IPS-15b (cell line): Measurements from ENCODE around the gene YWHAG.
"Not testable (repeated sequence)": the region's sequence is repeated elsewhere in the genome, so short reads cannot be mapped to it uniquely, and the experiment has no call there.

ENCODE experiments used
- H3K27me3 ChIP-seq: one replicate; pipeline ENCODE4 v1.6.1; 2013; ENCODE audit warnings: low read length; ENCODE audit not compliant: control insufficient read depth, insufficient read depth
- H3K36me3 ChIP-seq: one replicate; pipeline ENCODE4 v1.6.1; 2013; ENCODE audit warnings: low read length; ENCODE audit not compliant: control insufficient read depth, insufficient read depth
- H3K4me1 ChIP-seq: one replicate; pipeline ENCODE4 v1.6.1; 2013; ENCODE audit warnings: mild to moderate bottlenecking, low read length; ENCODE audit not compliant: control insufficient read depth, insufficient read depth
- H3K4me3 ChIP-seq: one replicate; pipeline ENCODE4 v1.5.1; 2013; ENCODE audit warnings: low read depth, low read length
- H3K9ac ChIP-seq: one replicate; pipeline ENCODE4 v1.6.1; 2013; ENCODE audit warnings: low read depth, mild to moderate bottlenecking, low read length
- H3K9me3 ChIP-seq: one replicate; pipeline ENCODE4 v1.6.1; 2013; ENCODE audit warnings: mild to moderate bottlenecking, low read length; ENCODE audit not compliant: control insufficient read depth, insufficient read depth

The YWHAG gene

DNA sequence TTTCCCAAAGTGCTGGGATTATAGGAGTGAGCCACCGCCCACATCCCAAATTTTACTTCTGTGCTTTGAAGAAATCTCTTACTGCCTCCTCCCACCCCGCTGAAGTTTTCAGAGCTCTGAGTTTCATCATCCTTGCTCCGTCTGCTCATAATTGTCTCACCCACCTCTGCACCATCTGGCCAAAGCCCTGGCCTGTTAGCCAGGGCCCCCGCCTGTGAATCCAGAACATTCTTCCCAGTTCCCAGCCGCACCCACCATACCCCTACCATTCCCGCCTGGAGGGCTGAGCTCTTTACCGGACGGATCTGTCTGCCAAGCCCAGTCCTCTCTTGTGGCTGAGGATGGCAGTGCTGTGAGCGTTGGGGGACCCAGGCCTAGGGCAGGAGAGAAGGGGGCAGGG, 36.2 kb upstream of the YWHAG start:
- Histone ChIP-seq H3K36me3 (no peaks in the 10 kb centered on the region), H3K9ac (no peak overlapping the region), H3K27me3 (peaks cover 5% of the 10 kb centered on the region), H3K4me3 (no peak overlapping the region), H3K4me1 (peaks cover 10% of the 10 kb centered on the region), H3K9me3 (no peaks in the 10 kb centered on the region)

DNA sequence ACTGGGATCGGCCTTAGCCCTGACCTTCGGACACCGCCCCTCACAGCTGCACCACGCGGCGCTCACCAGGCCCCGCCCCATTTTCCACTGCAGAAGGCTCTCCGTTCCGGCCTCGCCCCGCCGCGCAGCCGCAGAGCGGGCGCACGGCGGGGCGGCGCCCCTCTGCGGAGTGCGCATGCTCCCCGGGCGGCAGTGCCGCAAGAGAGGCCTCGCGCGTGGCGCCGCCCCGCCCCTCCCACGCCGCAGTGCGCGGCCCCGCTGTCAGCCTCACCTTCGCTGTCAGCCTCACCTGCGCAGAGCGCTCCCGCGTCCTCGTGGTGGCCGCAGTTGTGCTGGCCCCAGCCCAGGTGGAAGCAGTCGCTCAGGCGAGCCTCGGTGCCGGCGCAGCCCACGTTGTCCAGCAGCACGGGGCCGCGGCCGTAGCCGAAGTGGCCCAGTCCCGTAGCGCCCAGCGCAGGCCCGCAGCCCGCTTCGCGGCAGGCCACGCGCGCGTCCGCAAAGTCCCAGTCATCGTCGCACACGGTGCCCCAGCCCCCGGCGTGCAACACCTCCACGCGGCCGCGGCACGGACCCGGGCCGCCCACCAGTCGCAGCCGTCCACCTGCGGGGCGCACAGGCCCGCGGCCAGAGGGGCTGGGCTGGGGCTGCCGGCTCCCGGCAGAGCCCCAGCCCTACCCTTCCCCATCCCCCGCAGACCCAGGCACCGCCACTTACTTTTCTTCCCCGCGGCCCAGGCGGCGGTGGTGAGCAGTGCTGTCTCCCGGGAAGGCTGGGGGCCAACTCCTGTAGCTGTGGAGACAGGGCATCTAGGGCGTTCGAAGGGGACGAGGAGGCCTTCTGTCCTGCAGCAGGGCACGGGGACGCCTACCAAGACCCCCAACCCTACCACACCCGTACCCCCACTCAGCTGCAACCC, 34.6 kb upstream of the YWHAG start:
- H3K27me3 ChIP-seq = peaks cover 5% of the 10 kb centered on the region
- H3K4me1 ChIP-seq = peaks cover 12% of the 10 kb centered on the region
- peaks cover 2% of the 10 kb centered on the region for H3K36me3 ChIP-seq
- H3K9ac ChIP-seq = peak overlapping the region; percentile 70
- H3K9me3 ChIP-seq = no peaks in the 10 kb centered on the region
- H3K4me3 ChIP-seq = peak overlapping the region; percentile 79

DNA sequence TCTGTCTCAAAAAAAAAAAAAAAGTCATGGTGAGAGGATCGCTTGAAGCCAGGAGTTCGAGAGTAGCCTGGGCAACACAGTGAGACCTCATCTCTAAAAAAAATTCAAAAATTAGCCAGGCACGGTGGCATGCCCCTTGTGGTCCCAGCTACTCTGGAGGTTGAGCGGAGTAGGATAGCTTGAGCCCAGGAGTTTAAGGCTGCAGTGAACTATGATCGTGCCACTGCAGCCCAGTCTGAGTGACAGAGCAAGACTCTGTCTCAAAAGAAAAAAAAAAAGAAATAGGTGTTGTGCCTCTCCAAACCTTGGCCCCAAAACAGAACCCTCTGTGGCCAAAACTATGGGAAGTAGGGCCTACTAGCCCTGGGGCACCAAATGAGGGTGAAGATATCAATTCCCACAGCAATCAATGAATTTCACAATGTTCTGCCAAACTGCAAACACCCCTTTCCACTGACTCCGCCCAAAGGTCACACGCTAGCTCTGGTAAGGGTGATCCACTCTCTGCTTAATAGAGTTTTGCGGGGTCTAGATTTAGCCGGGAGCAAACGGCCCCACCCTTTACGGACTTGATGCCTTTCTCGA, 33.8 kb upstream of the YWHAG start:
- H3K27me3 ChIP-seq = no peaks in the 10 kb centered on the region
- H3K4me3 ChIP-seq = peak overlapping the region; percentile 50
- peaks cover 2% of the 10 kb centered on the region for H3K36me3 ChIP-seq
- H3K9ac ChIP-seq = peak overlapping the region; percentile 54
- peaks cover 10% of the 10 kb centered on the region for H3K4me1 ChIP-seq
- H3K9me3 ChIP-seq = no peaks in the 10 kb centered on the region

DNA sequence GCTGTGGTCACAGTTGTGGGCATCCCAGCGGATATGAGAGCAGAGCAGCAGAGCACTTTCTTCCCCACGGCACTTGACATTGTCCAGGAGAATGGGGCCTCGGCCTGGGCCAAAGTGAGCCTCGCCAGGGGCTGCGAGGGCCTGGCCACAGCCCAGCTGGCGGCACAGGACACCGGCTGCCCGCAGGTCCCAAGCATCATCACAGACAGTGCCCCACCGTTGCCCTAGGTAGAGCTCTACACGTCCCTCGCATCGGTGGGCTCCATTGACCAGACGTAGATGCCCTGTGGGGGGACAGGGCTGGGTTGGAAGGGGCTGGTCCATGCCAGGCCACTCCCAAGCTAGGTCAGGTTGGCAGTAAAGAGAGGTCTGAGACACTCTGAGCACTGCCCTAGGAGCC, 31.3 kb upstream of the YWHAG start:
- Histone ChIP-seq H3K9me3 (no peaks in the 10 kb centered on the region), H3K4me1 (peaks cover 4% of the 10 kb centered on the region), H3K4me3 (no peak overlapping the region), H3K9ac (no peak overlapping the region), H3K36me3 (peaks cover 2% of the 10 kb centered on the region), H3K27me3 (no peaks in the 10 kb centered on the region)

DNA sequence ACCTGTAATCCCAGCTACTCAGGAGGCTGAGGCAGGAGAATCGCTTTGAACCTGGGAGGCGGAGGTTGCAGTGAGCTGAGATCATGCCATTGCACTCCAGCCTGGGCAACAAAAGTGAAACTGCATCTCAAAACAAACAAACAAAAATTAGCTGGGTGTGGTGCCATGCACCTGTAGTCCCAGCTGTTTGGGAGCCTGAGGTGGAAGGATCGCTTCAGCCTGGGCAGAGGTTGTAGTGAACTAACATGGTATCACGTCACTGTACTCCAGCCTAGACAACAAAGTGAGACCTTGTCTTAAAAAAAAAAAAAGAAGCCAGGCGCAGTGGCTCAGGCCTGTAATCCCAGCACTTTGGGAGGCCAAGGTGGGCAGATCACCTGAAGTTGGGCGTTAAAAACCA, 29.0 kb upstream of the YWHAG start:
- H3K36me3 ChIP-seq, H3K27me3 ChIP-seq, H3K4me1 ChIP-seq, H3K9me3 ChIP-seq, H3K9ac ChIP-seq, H3K4me3 ChIP-seq: not testable (repeated sequence)

DNA sequence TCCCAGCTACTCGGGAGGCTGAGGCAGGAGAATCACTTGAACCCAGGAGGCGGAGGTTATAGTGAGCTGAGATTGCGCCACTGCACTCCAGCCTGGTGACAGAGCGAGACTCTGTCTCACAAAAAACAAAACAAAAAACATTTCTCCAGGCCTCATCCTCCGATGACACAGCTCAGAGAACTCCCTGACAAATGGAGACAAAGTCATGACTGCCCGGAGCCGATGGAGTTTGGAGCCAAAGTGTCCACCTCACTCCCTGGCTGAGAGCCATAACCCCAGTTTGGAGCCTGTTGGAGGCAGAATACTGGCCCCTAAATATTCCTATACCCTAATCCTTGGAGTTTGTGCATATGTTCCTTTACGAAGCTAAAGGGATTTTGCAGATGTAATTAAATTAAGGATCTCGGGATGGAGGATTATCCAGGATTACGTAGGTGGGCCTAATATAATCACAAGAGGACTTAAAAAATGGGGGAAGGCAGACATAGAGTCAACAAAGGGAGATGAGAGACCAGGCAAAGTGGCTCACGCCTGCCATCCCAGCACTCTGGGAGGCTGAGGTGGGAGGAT, 28.0 kb upstream of the YWHAG start:
- Histone ChIP-seq H3K27me3 (no peaks in the 10 kb centered on the region), H3K9me3 (no peaks in the 10 kb centered on the region), H3K9ac (no peak overlapping the region), H3K4me3 (no peak overlapping the region), H3K36me3 (peaks cover 2% of the 10 kb centered on the region), H3K4me1 (peaks cover 4% of the 10 kb centered on the region)

DNA sequence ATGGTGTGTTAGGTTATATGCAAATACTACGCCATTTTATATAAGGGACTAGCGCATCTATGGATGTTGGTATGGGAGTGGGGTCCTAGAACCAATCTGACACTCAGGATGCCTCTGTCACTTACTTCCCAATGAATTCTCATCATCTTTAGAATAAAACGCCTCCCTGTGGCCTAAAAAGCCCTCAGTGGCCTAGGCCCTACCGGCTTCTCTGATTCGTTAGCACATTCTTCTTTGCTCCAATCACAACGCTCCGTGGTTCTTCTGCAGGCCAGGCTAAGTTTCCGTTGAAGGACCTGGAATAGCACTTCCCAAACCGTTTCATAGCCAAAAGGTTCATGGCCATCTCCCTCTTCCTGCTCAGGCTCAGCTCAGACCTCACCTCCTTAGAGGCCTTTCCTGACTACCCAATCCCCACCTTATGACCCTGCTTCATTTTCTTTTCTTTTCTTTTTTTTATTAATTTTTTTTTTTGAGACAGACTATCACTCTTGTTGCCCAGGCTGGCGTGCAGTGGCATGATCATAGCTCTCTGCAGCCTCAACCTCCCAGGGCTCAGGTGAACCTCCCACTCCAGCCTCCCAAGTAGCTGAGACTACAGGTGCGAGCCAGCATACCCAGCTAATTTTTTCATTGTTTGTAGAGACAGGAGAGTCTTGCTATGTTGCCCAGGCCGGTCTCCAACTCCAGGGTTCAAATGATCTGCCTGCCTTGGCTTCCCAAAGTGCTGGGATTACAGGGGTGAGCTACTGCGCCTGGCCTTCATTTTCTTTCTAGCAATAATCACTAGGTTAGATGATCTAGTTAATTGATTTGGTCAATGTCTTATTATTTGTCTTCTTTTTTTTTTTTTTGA, 24.5 kb upstream of the YWHAG start:
- Histone ChIP-seq H3K9me3 (no peaks in the 10 kb centered on the region), H3K4me3 (no peak overlapping the region), H3K36me3 (no peaks in the 10 kb centered on the region), H3K9ac (no peak overlapping the region), H3K27me3 (no peaks in the 10 kb centered on the region), H3K4me1 (peaks cover 6% of the 10 kb centered on the region)

DNA sequence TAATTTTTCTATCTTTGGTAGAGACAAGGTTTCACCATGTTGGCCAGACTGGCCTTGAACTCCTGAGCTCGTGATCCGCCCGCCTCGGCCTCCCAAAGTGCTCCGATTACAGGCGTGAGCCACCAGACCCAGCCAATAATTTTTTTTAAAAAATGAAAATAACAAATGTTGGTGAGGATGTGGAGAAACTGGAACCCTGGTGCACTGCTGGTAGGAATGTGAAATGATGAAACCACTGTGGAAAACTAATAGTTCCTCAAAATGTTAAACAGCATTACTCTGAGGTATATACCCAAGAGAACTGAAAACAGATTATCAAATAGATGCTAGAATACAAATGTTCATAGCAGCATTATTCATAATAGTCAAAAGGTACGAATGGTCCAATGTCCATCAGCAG, 23.0 kb upstream of the YWHAG start:
- no peak overlapping the region for H3K4me3 ChIP-seq
- H3K27me3 ChIP-seq = no peaks in the 10 kb centered on the region
- H3K9me3 ChIP-seq = no peaks in the 10 kb centered on the region
- H3K9ac ChIP-seq = no peak overlapping the region
- peaks cover 6% of the 10 kb centered on the region for H3K4me1 ChIP-seq
- no peaks in the 10 kb centered on the region for H3K36me3 ChIP-seq

DNA sequence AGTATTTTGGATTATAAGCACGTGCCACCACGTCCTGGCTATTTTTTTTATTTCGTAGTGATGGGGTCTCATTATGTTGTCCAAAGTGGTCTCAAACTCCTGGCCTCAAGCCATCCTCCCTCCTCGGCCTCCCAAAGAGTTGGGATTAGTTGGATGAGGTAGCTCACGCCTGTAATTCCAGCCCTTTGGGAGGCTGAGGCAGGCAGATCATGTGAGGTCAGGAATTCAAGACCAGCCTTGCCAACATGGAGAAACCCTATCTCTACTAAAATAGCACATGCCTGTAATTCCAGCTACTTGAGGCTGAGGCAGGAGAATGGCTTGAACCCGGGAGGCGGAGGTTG, 21.8 kb upstream of the YWHAG start:
- Histone ChIP-seq H3K36me3 (no peaks in the 10 kb centered on the region), H3K27me3 (no peaks in the 10 kb centered on the region), H3K4me3 (peak overlapping the region; percentile 62), H3K4me1 (peaks cover 6% of the 10 kb centered on the region), H3K9me3 (no peaks in the 10 kb centered on the region), H3K9ac (peak overlapping the region; percentile 26)

DNA sequence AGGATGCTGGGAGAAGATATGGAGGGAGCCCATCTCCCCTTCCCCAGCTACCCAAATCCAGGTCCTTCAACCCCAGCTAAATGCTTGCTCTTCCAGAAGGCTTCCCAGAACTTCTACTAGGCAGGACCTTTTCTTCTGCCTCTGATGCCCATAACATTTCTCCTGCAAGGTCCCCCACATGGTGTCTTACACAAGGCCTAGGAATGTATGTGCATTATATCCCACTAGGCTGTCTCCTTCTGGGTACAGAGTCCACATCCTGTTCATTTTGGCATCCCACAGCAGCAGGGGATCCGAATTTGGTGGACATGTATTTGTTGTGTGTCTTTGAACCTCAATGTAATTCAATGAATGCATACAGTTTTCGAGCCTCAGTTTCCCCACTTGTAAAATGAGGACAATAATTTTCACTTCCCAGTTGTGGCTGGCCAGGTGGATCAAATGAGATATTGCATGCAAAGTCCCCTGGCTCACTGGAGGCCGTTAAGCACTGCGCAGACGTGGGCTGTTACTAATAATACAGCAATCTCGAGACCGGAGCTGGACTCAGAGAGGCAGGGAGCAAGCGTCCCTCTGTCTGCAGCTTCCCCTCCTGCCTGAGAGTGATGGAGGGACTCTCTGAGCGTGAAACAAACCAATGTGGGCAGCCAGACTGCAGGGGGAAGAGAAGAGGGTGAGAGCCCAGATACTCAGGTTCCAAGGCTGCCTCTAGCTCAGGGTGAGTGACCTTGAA, 18.6 kb upstream of the YWHAG start:
- Histone ChIP-seq H3K9ac (no peak overlapping the region), H3K36me3 (no peaks in the 10 kb centered on the region), H3K9me3 (no peaks in the 10 kb centered on the region), H3K4me3 (no peak overlapping the region), H3K27me3 (no peaks in the 10 kb centered on the region), H3K4me1 (peaks cover 4% of the 10 kb centered on the region)

DNA sequence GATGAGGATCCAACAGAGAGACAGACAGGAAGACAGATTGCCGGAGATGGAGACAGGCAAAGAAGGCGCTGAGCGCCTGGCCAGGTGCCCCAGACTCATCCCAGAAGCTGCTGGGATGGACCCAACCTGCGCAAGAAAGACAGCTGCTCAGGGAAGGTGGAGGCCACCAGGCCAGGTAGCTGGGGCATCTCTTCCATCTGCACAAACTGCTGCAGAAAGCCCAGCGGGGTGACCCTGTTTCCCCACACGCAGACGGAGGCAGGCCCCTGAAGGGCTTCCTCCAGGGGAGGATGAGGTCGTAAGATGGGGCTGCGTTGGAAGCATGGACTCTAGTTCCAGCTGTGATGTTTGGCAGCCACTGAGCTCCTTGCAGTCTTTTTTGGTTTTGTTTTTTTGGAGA, 16.5 kb upstream of the YWHAG start:
- Histone ChIP-seq H3K9ac (no peak overlapping the region), H3K4me1 (peaks cover 1% of the 10 kb centered on the region), H3K27me3 (no peaks in the 10 kb centered on the region), H3K9me3 (no peaks in the 10 kb centered on the region), H3K36me3 (no peaks in the 10 kb centered on the region), H3K4me3 (no peak overlapping the region)
